ENCODE measurements around the gene CRYBA4. TPM values are rescaled to one million over a fixed set of nuclear protein-coding genes. Genes with fewer than 3 reads are reported as not detected.

The CRYBA4 gene
- total RNA-seq, 2 donors from 2014 or later: 3.3 TPM; not detected in 1

- H3K27me3 ChIP-seq (replicated peaks; ENCODE audit: insufficient read depth): peaks cover 17% of the 10 kb centered on the region
- peak; percentile 27 for DNase-seq (ENCODE audit: low spot score)
- intact Hi-C loops (cut with DNase I): no loop called here
- H3K9me3 ChIP-seq: no peaks in the 10 kb centered on the region
- H3K36me3 ChIP-seq: no peaks in the 10 kb centered on the region
- no peak overlapping the region for H3K4me3 ChIP-seq
- 3% methylated on average over 27 of the region's 27 CpGs for whole genome bisulfite sequencing
- no peak for TF ChIP-seq POLR2AphosphoS5 (IDR thresholded peaks at IDR 0.05)
- TF ChIP-seq POLR2A (IDR thresholded peaks at IDR 0.05): no peak
- no peak overlapping the region for H3K27ac ChIP-seq
- no peaks in the 10 kb centered on the region for H3K4me1 ChIP-seq (replicated peaks)
Observed at GRCh38 chr22:26658671-26659478, 37.1 kb downstream of the CRYBA4 start.

DNA sequence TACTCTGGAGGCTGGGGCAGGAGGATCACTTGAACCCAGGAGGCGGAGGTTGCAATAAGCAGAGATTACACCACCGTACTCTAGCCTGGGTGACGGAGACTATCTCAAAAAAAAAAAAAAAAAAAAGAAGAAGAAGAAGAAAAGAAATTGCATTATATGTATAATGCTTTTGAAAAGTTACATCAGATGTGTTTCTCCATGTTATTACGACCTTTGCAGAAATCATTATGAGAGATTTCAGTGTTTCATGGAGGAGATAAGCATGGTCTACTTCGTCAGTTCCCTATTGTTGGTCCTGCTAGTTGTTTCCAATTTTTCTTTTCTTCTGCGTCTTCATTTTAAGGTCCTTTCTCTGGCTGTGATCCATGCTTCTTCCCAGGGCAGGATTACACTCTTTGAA, 38.6 kb downstream of the CRYBA4 start:
- Histone ChIP-seq H3K36me3 (no peaks in the 10 kb centered on the region), H3K27ac (no peak overlapping the region), H3K4me3 (no peak overlapping the region), H3K9me3 (no peaks in the 10 kb centered on the region), H3K4me1 (replicated peaks) (no peaks in the 10 kb centered on the region), H3K27me3 (replicated peaks; ENCODE audit: insufficient read depth) (peaks cover 17% of the 10 kb centered on the region)
- TF ChIP-seq POLR2AphosphoS5 (IDR thresholded peaks at IDR 0.05) (no peak), POLR2A (IDR thresholded peaks at IDR 0.05) (no peak), CTCF (IDR thresholded peaks at IDR 0.05) (no peak)
- intact Hi-C loops (cut with DNase I): no loop called here
- no peak for DNase-seq (ENCODE audit: low spot score)
- WGBS: 81% methylated on average over 6 of the region's 6 CpGs

DNA sequence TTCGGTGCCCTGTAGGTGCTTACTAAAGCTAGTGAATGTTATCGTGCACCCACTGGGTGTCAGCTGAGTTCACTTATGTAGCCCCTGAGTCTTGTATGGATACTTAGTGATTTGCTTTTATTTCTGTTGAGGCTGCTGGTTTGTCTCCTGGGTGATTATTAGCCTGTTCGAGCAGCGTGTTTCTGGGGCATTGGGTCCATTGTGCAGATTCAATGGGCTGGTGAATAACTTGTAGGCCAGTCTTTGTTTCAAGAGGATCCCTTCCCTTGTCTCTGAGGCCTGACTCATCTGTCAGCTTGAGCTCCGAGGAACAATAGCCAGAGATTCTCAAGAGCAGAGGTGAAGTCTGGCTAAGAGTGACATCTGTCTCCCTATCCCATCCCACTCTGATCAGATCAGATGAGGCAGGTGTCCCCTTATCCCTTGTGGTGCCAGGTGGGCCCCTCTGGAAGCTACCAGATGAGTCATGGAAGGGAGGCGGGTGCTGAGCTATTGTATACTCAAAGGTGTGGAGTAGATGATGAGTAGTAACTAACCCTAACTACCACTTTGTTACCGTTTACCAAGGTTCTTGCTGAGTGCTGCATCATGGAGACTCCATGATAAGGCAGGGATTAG, 39.3 kb downstream of the CRYBA4 start:
- intact Hi-C loops (cut with DNase I): no loop called here

GRCh38 chr22:26662160-26662559, 40.4 kb downstream of the CRYBA4 start:
- no peak for TF ChIP-seq POLR2AphosphoS5 (IDR thresholded peaks at IDR 0.05)
- no peak for TF ChIP-seq POLR2A (IDR thresholded peaks at IDR 0.05)
- TF ChIP-seq CTCF (IDR thresholded peaks at IDR 0.05): no peak
- WGBS: 80% methylated on average over 2 of the region's 2 CpGs
- no peaks in the 10 kb centered on the region for H3K36me3 ChIP-seq
- no peak overlapping the region for H3K4me3 ChIP-seq
- no peaks in the 10 kb centered on the region for H3K9me3 ChIP-seq
- no peak overlapping the region for H3K27ac ChIP-seq
- intact Hi-C loops (cut with DNase I): no loop called here
- no peaks in the 10 kb centered on the region for H3K4me1 ChIP-seq (replicated peaks)
- H3K27me3 ChIP-seq (replicated peaks; ENCODE audit: insufficient read depth): peaks cover 12% of the 10 kb centered on the region
- DNase-seq (ENCODE audit: low spot score): no peak

More for the DNA sequence above, 39.3 kb downstream of the CRYBA4 start:
- DNase-seq (ENCODE audit: low spot score): no peak
- no peak for TF ChIP-seq POLR2A (IDR thresholded peaks at IDR 0.05)
- no peak for TF ChIP-seq POLR2AphosphoS5 (IDR thresholded peaks at IDR 0.05)
- no peak for TF ChIP-seq CTCF (IDR thresholded peaks at IDR 0.05)
- no peaks in the 10 kb centered on the region for H3K36me3 ChIP-seq
- no peak overlapping the region for H3K4me3 ChIP-seq
- H3K9me3 ChIP-seq: no peaks in the 10 kb centered on the region
- peaks cover 17% of the 10 kb centered on the region for H3K27me3 ChIP-seq (replicated peaks; ENCODE audit: insufficient read depth)
- H3K27ac ChIP-seq: no peak overlapping the region
- no peaks in the 10 kb centered on the region for H3K4me1 ChIP-seq (replicated peaks)
- 76% methylated on average over 7 of the region's 7 CpGs for WGBS

- Histone ChIP-seq H3K9me3 (no peaks in the 10 kb centered on the region), H3K4me1 (replicated peaks) (no peaks in the 10 kb centered on the region), H3K27me3 (replicated peaks; ENCODE audit: insufficient read depth) (peaks cover 4% of the 10 kb centered on the region), H3K36me3 (no peaks in the 10 kb centered on the region), H3K4me3 (no peak overlapping the region), H3K27ac (no peak overlapping the region)
- no peak for DNase-seq (ENCODE audit: low spot score)
- TF ChIP-seq POLR2AphosphoS5 (IDR thresholded peaks at IDR 0.05): no peak
- no peak for TF ChIP-seq CTCF (IDR thresholded peaks at IDR 0.05)
- TF ChIP-seq POLR2A (IDR thresholded peaks at IDR 0.05): no peak
- intact Hi-C loops (cut with DNase I): no loop called here
- 79% methylated on average over 9 of the region's 9 CpGs for WGBS
Observed at GRCh38 chr22:26663374-26663923, 41.7 kb downstream of the CRYBA4 start.
